HL-60 (cell line): ENCODE data around the gene FASTKD2.

ENCODE experiments used
- CTCF ChIP-seq: IDR thresholded peaks from one replicate; pipeline ENCODE4 v1.5.1; 2011; ENCODE audit warnings: low read length, control low read depth, inconsistent platforms; ENCODE audit not compliant: insufficient read depth
- GABPA ChIP-seq: IDR thresholded peaks from 2 replicates; pipeline ENCODE4 v1.6.1; 2012; ENCODE audit warnings: low read depth
- POLR2AphosphoS5 ChIP-seq: IDR thresholded peaks from 2 replicates; pipeline ENCODE4 v1.6.1; 2012; ENCODE audit warnings: low read depth
- SPI1 ChIP-seq: IDR thresholded peaks from 2 replicates; pipeline ENCODE4 v1.6.1; 2012; ENCODE audit warnings: low read depth, mild to moderate bottlenecking, borderline replicate concordance
- TF ChIP-seq, protein P1 (sequence below): IDR thresholded peaks from 2 replicates; pipeline ENCODE4 v1.6.1; 2012; ENCODE audit warnings: low read depth; ENCODE audit not compliant: insufficient replicate concordance

DNA sequence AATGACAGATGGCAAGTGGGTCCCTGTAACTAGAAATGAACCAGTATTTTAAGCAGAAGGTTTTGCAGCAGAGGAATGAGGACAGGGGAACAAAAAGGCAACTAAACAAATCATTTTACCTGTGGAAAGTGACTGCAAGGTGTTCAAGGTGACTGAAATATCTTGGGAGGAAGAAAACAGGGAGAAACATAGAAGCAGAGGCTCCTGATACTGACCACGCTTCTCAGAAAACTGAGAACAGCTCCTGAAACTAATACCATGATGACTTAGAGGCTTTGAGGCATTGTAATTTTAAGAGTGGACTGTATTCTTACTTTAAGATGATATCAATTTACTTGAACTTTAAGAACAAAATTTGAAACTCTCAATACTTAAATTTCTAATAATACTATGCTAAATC lies 47.1 kb upstream of the FASTKD2 start, which contains the start of gene DYTN:
- TF ChIP-seq CTCF (no peak), POLR2AphosphoS5 (no peak), GABPA (no peak), SPI1 (no peak)
- TF ChIP-seq, protein P1, sequence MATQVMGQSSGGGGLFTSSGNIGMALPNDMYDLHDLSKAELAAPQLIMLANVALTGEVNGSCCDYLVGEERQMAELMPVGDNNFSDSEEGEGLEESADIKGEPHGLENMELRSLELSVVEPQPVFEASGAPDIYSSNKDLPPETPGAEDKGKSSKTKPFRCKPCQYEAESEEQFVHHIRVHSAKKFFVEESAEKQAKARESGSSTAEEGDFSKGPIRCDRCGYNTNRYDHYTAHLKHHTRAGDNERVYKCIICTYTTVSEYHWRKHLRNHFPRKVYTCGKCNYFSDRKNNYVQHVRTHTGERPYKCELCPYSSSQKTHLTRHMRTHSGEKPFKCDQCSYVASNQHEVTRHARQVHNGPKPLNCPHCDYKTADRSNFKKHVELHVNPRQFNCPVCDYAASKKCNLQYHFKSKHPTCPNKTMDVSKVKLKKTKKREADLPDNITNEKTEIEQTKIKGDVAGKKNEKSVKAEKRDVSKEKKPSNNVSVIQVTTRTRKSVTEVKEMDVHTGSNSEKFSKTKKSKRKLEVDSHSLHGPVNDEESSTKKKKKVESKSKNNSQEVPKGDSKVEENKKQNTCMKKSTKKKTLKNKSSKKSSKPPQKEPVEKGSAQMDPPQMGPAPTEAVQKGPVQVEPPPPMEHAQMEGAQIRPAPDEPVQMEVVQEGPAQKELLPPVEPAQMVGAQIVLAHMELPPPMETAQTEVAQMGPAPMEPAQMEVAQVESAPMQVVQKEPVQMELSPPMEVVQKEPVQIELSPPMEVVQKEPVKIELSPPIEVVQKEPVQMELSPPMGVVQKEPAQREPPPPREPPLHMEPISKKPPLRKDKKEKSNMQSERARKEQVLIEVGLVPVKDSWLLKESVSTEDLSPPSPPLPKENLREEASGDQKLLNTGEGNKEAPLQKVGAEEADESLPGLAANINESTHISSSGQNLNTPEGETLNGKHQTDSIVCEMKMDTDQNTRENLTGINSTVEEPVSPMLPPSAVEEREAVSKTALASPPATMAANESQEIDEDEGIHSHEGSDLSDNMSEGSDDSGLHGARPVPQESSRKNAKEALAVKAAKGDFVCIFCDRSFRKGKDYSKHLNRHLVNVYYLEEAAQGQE: no peak
